Left ventricle myocardium inferior (tissue), 1 donor: ENCODE data around the gene OGFOD2. TPM values are rescaled to one million over a fixed set of nuclear protein-coding genes. Genes with fewer than 3 reads are reported as not detected.

Experiments used
- DNase-seq: peaks from one replicate; pipeline ENCODE4 v3.0.0-alpha.2; 2020
- H3K27ac ChIP-seq: fragments of 200-600 bp; replicated peaks from 2 replicates; pipeline ENCODE4 v1.8.0; 2021
- H3K27me3 ChIP-seq: fragments of 200-600 bp; 2 replicates; pipeline ENCODE4 v1.8.0; 2021; ENCODE audit warnings: low read depth
- H3K36me3 ChIP-seq: fragments of 200-600 bp; 2 replicates; pipeline ENCODE4 v1.8.0; 2021
- H3K4me1 ChIP-seq: fragments of 200-600 bp; 2 replicates; pipeline ENCODE4 v1.8.0; 2021
- H3K4me3 ChIP-seq: fragments of 200-600 bp; 2 replicates; pipeline ENCODE4 v1.8.0; 2021; ENCODE audit warnings: mild to moderate bottlenecking, moderate library complexity
- H3K9me3 ChIP-seq: fragments of 200-600 bp; replicated peaks from 2 replicates; pipeline ENCODE4 v1.8.0; 2021
- intact Hi-C: fragments of 100-400 bp; cut with micrococcal nuclease; formaldehyde crosslinking; loops from one replicate; pipeline ENCODE4 v1.11.0; 2022
- total RNA-seq: library from RNA; stranded (reverse); fragmentation: NEBNext Ultra II Directional; extraction: Animal tissue kit (Norgen Biotek cat#: 25700); gene quantifications from one replicate; pipeline ENCODE4 v1.2.1, GENCODE V29; 2021
- TF ChIP-seq, protein P1 (sequence below): fragments of 200-600 bp; IDR thresholded peaks from 2 replicates; pipeline ENCODE4 v1.8.0; 2021; ENCODE audit warnings: antibody characterized with exemption, mild to moderate bottlenecking, borderline replicate concordance
- donor health status: DM: no; HTN: yes; CAD: no; lungs with severe emphysema.

OGFOD2 gene
- total RNA-seq, 1 donor from 2014 or later: 14.9 TPM

DNA sequence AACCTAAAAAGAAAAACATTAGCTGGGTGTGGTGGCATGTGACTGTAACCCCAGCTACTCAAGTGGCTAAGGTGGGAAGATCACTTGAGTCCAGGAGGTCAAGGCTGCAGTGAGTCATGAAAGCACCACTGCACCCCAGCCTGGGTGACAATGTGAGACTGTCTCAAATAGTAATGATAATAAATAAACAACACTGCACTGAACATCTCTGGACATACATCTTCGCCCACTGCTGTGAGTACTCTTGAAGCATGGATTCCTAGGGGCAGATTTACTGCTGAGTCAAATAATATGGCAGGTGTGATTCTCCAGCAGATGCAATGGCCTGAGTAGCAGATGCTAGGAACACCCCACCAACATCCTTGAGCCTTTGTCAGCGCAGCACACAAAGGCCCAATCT, 32.4 kb upstream of the OGFOD2 start:
- Histone ChIP-seq H3K9me3 (no peaks in the 10 kb centered on the region), H3K36me3 (no peaks in the 10 kb centered on the region), H3K27ac (peak overlapping the region; percentile 77), H3K27me3 (no peaks in the 10 kb centered on the region), H3K4me3 (no peak overlapping the region), H3K4me1 (peaks cover 51% of the 10 kb centered on the region)
- TF ChIP-seq, protein P1, sequence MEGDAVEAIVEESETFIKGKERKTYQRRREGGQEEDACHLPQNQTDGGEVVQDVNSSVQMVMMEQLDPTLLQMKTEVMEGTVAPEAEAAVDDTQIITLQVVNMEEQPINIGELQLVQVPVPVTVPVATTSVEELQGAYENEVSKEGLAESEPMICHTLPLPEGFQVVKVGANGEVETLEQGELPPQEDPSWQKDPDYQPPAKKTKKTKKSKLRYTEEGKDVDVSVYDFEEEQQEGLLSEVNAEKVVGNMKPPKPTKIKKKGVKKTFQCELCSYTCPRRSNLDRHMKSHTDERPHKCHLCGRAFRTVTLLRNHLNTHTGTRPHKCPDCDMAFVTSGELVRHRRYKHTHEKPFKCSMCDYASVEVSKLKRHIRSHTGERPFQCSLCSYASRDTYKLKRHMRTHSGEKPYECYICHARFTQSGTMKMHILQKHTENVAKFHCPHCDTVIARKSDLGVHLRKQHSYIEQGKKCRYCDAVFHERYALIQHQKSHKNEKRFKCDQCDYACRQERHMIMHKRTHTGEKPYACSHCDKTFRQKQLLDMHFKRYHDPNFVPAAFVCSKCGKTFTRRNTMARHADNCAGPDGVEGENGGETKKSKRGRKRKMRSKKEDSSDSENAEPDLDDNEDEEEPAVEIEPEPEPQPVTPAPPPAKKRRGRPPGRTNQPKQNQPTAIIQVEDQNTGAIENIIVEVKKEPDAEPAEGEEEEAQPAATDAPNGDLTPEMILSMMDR: no peak
- no peak for DNase-seq
- intact Hi-C loops: no loop called here

DNA sequence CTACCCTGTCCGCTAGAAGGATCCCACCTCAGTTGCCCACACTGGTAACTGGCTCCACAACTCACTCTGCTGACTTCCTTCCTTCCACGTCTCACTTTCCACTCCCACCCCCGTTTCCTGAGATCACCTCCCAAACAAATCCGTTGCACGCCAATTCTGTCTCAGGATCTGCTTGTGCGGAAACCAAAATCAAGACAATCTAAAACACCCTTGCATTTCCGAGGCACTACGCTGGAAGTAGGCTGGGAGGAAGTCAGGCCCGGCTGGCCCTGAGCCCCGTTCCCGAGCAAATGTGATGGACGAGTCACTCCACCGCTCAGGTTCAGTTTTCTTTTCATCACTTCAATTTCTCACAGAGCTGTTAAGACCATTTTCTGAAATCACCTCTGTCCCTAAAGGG, 31.8 kb upstream of the OGFOD2 start:
- peaks cover 54% of the 10 kb centered on the region for H3K4me1 ChIP-seq
- H3K36me3 ChIP-seq: no peaks in the 10 kb centered on the region
- H3K4me3 ChIP-seq: peak overlapping the region; percentile 39
- intact Hi-C loops: no loop called here
- TF ChIP-seq, protein P1: no peak
- DNase-seq: no peak
- H3K27ac ChIP-seq: peak overlapping the region; percentile 77
- no peaks in the 10 kb centered on the region for H3K27me3 ChIP-seq
- no peaks in the 10 kb centered on the region for H3K9me3 ChIP-seq

DNA sequence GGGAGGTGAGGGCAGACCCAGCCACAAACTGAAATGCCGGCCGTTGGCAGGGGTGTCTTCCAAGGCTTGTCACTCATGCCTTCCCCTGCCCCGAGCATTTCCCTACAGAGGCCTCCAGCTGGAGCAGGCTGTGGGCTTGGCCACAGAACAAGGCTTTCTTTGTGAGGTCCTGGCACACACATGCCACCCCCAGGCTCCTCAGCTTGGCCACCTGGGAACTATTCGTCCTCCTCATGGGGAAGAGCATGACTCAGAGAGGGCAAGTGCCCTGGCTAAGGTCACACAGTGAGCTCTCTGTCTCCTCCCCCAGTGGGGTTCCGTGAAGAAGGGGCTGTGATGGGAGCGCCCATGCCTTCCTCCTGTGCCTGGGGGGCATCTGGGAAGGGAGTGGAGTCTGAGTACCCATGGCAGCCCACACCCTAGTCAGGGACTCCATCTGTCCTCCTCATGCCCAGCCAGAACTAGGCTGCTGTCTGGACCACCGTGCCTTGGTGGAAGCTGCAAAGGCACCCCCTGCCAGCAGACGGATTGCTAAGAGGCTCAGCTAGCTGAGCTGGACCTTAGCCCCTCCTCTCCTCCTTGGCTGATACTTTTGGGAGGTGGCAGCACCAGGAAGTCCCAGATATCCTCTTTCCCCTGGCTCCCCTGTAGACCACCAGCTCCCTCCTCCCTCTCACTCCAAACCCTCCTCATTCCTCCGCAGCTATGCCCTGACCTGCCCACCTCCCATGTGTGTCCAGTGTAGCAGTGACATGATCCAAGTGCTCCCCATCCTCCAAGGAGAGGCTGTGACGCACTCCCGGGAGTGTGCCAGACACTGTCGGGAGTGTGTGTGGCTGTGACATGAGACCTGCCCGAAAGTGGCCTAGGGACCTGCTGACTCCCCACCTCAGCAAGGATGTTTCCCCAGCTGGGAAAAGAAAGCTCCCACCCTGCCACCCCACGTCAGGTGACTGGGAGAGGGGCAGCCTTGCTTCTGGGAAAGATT, 30.1 kb upstream of the OGFOD2 start:
- Histone ChIP-seq H3K27me3 (no peaks in the 10 kb centered on the region), H3K4me1 (peaks cover 56% of the 10 kb centered on the region), H3K27ac (peak overlapping the region; percentile 77), H3K36me3 (no peaks in the 10 kb centered on the region), H3K4me3 (no peak overlapping the region), H3K9me3 (no peaks in the 10 kb centered on the region)
- DNase-seq: no peak
- intact Hi-C loops: no loop called here
- TF ChIP-seq, protein P1: no peak

GRCh38 chr12:122946690-122947341, 28.2 kb upstream of the OGFOD2 start:
- H3K4me1 ChIP-seq: peaks cover 63% of the 10 kb centered on the region
- peak overlapping the region; percentile 84 for H3K27ac ChIP-seq
- H3K9me3 ChIP-seq: no peaks in the 10 kb centered on the region
- no peaks in the 10 kb centered on the region for H3K27me3 ChIP-seq
- peak overlapping the region; percentile 6 for H3K4me3 ChIP-seq
- TF ChIP-seq, protein P1: peak; percentile 38
- intact Hi-C loops: no loop called here
- H3K36me3 ChIP-seq: no peaks in the 10 kb centered on the region
- DNase-seq: peak; percentile 68

- Histone ChIP-seq H3K27me3 (no peaks in the 10 kb centered on the region), H3K4me3 (peak overlapping the region; percentile 6), H3K9me3 (no peaks in the 10 kb centered on the region), H3K36me3 (no peaks in the 10 kb centered on the region), H3K4me1 (peaks cover 63% of the 10 kb centered on the region), H3K27ac (peak overlapping the region; percentile 84)
- intact Hi-C loops: no loop called here
- TF ChIP-seq, protein P1: peak; percentile 42
- DNase-seq: peak; percentile 49
Observed at GRCh38 chr12:122947352-122947792, 27.7 kb upstream of the OGFOD2 start.
